ENCODE measurements around the gene UBAP2.
"Not testable (repeated sequence)": the region's sequence is repeated elsewhere in the genome, so short reads cannot be mapped to it uniquely, and the experiment has no call there.

The UBAP2 gene

DNA sequence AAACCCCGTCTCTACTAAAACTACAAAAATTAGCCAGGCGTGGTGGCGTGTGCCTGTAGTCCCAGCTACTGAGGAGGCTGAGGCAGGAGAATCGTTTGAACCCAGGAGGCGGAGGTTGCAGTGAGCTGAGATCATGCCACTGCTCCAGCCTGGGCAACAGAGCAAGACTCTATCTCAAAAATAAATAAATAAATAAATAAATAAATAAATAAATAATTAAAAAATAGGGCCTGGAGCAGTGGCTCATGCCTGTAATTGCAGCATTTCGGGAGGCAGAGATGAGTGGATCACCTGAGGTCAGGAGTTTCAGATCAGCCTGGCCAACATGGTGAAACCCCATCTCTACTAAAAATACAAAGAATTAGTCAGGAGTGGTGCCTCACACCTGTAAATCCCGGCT is 86.2 kb downstream of the UBAP2 start:
- not testable (repeated sequence) for DNase-seq

DNA sequence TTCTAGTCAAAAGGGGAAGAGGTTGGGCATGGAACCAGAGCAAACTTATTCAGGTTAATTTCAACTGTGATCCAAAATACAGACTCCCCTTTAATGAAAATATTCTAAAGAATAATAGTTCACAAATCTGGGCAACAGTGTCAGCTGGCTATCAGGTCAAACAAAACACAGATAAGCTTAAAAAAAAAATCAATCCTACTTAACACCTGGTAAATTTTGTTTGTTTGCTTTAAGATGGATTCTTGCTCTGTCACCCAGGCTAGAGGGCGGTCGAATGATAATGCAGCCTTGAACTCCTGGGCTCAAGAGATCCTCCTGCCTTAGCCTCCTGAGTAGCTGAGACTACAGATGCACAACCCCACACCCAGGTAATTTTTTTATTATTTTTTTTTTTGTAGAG is 89.0 kb downstream of the UBAP2 start:
- DNase-seq = no peak

DNA sequence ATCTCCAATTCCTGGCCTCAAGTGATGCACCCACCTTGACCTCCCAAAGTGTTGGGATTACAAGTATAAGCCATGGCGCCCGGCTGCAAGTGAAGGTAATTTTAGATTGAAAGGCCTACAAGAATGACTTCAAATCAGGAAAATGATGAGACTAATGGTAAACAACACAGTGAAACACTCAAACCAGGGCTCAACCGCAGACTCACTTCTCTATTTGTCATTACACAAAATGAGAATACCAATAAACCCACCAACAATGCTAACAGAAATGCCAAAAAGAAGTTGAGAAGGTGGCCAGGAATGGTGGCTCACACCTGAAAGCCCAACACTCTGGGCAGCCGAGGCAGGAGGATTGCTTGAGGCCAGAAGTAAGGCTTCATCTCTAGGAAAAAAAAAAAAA is 92.1 kb downstream of the UBAP2 start:
- no peak for DNase-seq

GRCh38 chr9:33952066-33952465 is 96.6 kb downstream of the UBAP2 start:
- peak; percentile 45 for DNase-seq

DNA sequence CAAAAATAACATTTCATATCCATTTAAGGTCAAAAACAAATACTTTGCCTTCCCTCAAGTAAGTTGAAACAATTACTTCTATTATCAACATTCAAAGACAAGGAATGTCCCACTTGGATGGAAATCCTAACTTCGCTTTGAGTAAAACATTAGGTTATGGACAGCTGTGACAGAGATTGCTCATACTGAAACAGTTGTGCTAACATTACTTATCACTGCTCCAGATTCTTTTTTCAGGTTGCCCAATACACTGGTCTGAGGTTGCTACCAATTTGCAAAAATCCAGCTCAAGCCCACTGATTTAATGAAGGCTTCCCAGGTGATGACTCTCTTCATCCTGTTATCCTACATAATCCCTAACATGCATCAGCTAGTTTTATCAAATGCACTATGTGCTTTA is 98.3 kb downstream of the UBAP2 start:
- no peak for DNase-seq

DNA sequence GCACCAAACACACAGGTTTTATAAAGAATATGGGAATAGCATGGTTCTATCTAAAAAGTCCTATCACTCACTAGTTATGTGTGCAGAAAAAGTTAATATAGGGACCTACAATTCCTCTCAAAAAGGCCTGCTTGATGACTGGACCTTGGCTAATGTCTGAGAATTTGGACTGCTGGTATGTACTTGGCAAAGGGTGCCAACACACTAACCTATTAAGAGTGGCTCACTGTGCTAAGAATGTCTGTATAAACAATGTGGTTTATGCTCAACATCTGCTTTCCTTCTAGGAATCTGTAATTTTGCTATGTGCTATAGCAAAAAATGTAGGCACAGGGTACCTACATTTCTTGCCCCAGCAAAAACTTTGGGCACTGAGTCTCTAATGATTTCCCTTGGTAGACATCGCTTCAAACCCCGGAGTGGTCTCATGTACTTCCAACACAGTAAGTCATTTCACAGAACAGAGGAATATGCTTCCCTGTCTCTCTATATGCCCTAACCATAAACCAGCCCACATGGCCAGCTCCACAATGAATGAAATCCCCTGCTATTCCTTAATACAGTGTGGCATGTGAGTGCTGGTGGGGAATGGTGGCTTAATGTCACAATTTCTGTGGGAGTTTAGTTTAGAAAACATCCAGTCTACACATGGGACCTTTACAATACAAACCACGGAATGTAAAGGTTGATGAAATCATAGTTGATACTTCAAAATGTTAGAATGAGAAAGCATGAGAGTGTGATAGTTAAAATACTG is 101.7 kb downstream of the UBAP2 start:
- no peak for DNase-seq

DNA sequence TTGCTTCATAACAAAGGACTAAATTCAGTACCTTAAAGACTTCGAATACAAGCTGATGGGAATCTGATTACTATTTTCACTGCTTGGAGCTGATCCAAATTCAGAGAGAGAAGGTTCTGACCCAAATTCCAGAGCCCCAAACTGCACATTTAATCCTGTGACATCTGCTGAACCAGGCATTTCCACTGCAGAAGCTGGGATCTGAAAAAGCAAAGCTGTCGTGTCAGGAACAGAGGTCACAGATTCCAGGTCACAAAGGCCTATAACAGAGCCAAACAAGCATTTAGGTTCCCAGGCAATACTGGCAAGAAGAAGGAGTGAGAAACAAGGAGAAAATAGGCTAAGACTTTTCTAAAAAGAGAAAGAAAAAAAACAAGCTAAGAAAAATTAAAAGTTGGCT is 105.3 kb downstream of the UBAP2 start:
- DNase-seq = no peak

DNA sequence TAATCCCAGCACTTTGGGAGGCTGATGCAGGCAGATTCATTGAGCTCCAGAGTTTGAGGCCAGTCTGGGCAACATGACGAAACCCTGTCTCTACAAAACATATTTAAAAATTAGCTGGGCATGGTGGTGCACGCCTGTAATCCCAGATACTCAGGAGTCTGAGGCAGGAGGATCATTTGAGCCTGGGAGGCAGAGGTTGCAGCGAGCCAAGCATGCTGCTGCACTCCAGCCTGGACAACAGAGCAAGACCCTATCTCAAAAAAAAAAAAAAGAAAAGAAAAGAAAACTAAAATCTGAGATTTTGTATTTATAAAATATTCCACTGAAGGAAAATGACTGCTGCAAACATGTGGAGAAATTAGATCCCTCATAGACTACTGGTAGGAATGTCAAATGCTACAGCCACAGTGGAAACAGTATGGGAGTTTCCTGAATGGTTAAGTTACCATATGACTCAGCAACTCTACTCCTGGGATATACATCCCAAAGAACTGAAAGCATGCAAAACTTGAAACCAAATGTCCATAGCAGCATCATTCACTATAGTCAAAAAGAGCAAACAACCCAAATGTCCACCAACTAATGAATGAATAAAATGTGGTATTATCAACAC is 106.1 kb downstream of the UBAP2 start:
- no peak for DNase-seq

DNA sequence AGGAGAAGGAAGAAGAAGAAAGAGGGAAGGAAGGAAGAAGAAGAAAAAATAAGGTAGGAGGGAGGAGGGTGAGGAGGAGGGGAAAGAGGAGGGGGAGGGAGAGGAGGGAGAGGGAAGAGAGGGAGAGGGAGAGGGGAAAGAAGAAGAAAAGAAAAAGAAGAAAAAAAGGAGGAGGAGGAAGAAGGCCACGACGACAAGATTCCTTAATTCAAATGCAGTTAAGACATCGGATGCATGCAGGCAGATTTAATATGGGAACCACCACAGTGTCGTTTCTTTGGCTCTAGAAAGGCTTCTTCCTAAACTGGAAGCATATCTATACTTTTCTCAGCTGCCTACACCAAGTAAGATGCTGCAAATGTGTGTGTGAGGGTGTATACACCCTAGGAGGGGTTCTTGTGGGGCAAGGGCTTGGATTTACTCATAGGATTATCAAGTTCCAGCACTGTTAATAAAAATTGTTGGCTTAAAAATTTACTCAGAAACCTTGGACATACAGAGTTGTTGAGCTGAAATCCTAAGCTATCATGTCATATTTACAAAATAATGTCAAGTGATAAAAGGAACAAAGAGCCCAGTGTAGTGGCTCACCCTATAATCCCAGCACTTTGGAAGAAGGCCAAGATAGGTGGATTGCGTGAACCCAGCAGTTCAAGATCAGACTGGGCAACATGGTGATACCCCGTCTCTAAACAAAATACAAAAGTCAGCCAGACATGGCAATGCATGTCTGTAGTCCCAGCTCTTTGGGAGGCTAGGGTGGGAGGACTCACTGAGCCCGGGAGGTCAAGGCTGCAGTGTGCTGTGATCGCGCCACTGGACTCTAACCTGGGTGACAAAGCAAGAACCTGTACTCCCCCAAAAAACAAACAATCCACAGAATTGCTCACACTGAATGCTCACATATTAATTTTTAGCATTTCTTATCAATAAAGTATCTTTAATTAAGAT is 108.5 kb downstream of the UBAP2 start:
- DNase-seq = no peak

DNA sequence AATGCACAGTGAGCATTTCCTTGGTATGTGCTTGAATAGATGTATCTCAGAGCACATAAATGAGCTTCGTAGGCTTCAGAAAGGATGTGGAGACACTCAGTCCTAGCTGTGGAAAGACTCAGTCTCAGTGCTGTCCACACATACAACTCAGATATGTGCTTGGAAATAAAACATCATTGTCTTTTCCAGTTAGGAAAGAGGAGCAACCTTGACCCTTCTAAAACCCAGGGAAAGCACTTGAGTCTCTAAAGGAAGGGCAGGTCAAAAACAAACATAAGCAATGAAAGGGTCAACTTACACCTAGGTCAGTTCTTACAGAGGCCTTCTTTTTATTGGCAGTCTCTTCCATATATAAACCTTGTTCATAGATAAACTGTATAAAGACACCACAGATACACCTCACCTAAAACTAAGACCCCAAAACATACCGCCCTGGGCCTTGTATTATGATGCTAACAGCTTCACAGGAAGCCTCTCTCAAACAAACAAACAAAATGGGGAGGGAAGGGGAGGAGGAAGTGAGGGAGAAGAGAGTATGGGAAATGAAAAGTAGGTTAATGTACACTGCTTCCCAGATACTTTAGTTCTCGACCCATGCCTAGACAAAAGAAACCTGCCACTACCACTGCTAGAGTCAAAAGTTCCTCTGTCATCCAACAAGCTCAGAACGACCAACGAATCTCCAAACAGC is 114.4 kb downstream of the UBAP2 start:
- DNase-seq = no peak

DNA sequence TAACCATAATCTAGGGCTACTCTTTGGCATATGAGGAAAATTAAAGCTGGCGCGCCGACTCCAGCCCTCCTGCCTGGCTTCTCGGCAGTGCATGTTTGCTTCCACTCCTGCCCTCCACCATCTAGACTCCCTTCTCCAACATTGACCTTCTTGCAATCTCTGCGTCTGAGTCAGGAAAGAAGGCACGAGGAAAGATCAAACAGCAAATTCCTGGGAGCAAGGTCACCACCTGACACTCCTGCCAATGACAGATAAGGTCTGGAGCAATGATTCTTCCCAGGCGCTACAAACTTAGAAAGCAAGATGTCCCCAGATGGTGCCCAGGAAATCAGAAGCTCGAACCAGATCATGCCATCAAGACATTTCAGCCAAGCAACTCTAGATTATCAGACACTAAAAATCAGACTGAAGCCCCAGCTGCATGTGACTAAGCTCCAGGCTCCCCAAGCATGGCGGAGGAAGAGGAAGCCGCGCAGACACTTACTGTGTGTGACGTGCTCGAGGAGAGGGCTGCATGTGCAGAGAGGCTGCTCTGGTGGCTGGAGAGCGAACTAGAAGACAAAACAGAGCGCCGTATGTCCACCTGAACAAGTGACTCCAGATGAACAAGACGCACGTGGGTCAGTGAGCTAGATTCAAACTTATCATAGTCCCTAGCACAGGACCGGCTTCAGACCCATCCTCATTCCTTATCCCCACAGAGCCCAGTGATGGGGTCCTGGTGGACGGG is 116.4 kb downstream of the UBAP2 start:
- no peak for DNase-seq

GRCh38 chr9:33931326-33931725 is 117.4 kb downstream of the UBAP2 start:
- no peak for DNase-seq

GRCh38 chr9:33927694-33928093 is 121.0 kb downstream of the UBAP2 start:
- no peak for DNase-seq

- no peak for DNase-seq
Observed at GRCh38 chr9:33926746-33927485, 121.8 kb downstream of the UBAP2 start.

DNA sequence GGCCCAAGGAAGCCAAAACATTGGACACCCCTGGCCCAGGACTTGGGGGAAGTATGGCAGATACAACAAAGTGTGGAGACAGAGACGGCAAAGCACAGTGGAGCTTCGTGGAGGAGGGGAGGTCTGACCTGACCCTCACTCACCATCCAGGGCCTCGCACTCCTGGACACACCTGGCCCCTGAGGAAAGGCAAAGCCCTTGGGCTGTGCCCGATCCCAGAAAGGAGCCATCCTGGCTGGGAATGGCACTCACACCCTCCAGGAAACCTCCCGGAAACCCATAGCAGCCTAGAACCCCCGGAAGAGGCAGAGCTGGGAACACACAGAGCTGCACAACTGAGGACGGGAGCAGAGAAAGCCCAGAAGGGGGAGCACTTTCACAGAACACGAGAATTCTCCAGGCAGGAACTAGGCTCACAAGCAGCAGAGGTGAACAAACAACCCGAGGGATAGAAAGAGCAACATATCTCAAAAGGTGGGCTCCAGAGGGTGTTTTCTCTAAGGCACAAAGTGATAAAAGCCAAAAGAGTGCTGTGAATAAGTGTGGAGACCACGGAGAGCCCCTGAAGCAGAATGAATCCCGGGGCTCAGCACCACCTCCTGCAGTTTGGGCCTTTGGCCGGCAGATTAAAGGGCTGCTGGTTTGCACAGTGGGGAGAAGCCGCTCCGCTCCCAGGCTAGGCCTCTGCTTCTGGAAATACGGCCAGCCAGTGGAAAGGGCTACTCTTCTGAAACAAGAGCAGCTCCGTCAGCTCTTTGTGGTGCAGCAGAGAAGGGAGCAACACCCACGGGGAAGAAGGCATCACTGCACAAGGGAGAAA is 123.5 kb downstream of the UBAP2 start:
- DNase-seq = peak; percentile 9

DNA sequence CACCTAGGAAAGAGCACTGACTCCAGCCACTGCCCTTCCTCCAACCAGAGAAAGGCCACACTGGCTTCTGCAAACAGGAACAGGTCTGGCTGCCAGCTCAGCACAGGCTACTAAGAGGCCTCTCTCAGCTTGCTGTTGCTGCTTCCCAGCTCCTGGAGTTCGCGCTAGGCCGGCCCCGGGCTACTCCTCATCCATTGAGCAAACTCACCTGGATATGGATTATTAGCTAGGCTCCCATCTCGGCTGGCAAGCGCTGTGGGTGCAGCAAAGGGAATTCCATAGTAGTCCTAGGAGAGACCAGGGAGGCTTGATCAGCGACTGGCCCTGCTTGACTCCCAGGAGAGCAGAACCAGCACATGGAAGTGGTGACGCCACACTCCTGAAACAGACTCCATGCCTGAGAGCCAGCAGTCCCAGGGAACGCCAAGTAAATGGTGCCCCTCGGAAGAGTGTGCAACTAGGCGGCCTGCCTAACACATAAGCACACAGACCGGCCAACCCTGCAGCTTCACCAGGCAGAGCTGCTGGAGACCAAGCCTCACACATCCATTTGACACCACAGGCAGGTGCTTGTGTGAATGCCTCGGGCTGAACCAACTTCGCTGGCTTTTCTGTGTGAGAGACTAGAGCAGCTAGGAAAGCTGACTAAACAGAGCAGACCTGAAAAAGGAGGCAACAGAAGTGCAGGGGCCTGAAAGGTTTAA is 124.5 kb downstream of the UBAP2 start:
- no peak for DNase-seq

DNA sequence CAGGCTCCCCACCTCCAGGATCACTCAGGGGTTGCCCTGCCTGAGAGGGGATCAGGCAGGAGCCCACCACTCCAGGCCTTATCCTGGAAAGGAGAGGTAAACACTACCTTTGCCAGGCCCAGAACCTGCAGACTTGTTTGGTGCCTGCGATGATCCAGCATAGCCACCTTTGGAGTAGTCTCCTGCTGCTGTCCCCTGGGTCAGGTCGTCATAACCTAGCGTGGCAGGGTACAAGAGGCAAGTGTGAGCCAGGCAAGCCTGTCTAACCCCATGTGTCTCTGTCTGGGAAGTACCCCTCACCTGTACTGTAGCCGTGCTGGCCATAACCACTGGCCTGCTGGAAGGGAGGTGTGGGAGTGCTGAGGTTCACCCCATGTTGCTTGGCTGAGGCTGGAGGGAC is 125.6 kb downstream of the UBAP2 start:
- DNase-seq = no peak

DNA sequence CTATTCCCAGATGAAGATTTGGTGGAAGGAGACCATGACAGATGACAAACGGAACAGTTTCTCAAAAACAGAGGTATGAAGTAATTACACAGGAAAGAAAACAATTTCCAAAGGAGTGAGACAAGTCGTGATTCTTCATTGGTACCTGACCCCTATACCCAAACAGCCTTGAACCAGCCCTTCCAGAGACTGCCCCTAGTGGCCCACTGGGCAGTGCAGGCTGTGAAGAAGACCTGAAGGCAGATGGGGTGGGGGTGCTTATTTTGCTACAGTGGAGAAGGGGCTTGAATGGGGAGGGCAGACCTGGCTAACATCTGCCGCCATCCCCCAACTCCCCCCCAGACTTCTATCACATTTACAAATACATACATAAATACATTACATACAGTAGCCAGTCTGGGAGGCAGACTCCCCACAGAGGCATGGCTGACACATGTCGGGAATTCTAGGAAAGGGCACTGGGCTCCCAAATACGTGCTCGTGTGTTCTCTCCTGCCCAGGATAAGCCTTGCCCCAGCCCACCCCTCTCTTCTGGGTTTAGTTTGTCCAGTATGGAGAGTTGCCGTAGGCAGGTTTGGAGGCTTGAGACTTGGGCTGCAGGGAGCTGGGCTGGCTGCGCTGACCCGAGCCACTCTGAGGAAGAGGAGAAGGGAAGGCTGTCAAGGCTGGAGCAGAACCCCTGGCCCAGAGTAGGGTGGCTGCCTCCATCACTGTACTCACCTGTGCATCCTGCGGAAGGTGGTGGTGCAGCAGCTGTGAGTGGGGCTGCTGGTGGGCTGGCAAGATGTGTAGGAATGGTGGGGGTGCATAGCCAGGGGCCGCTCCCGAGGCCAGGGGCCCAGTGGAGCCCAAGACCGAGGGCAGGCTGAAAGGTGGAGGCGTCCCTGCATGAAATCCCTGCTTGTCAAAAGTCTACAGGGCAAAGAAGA is 126.5 kb downstream of the UBAP2 start:
- DNase-seq = no peak

Measured in MV-4-11 (cell line).